Sigmoid colon (tissue), 4 donors: Measurements from ENCODE around the gene PRRT4.

Source experiments
- EP300 ChIP-seq, 4 donors: sonication (generic); formaldehyde crosslinking; IDR thresholded peaks; one replicate each; pipeline ENCODE4 v1.6.1; 2017; ENCODE audit warnings: antibody characterized with exemption in 4 of 4
- POLR2A ChIP-seq, 2 donors: fragments of 450-650 bp; IDR thresholded peaks; one replicate each; pipeline ENCODE4 v1.6.1; 2016; ENCODE audit warnings: antibody characterized with exemption in 2 of 2, mild to moderate bottlenecking in 2 of 2, moderate library complexity in 2 of 2
- POLR2AphosphoS5 ChIP-seq, 4 donors: sonication (generic); formaldehyde crosslinking; IDR thresholded peaks; one replicate each; pipeline ENCODE4 v1.6.1; 2017; ENCODE audit warnings: antibody characterized with exemption in 4 of 4
- TF ChIP-seq, protein P1 (sequence below), 4 experiments: fragments of 450-650 bp in 3 of 4; fragments of 200-600 bp in 1 of 4; IDR thresholded peaks; one replicate each; pipeline ENCODE4 v1.5.1; 2016 to 2019; ENCODE audit warnings: antibody characterized with exemption in 4 of 4, mild to moderate bottlenecking in 3 of 4, moderate library complexity in 2 of 4

DNA sequence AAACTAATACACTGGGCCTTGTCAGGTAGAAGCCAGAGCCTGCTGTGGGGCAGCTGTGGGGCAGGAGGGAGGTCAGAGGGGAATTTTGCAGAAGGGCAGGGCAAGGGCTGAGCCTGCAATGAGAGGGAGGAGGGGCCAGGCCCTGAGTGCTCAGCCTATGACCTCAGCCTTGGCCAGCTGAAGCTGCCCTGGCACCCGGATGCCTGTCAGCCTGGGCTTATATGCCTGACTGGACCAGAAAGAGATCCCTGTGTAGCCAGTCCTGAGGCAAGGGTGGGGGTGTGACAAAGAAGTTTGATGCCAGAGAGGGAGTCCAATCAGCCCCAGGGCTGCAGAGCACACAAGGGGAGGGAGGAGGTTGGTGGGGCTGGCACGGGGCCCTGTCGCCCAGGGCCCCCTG lies 22.3 kb upstream of the PRRT4 start:
- no peak for TF ChIP-seq POLR2A (IDR thresholded peaks at IDR 0.05)
- TF ChIP-seq, protein P1, sequence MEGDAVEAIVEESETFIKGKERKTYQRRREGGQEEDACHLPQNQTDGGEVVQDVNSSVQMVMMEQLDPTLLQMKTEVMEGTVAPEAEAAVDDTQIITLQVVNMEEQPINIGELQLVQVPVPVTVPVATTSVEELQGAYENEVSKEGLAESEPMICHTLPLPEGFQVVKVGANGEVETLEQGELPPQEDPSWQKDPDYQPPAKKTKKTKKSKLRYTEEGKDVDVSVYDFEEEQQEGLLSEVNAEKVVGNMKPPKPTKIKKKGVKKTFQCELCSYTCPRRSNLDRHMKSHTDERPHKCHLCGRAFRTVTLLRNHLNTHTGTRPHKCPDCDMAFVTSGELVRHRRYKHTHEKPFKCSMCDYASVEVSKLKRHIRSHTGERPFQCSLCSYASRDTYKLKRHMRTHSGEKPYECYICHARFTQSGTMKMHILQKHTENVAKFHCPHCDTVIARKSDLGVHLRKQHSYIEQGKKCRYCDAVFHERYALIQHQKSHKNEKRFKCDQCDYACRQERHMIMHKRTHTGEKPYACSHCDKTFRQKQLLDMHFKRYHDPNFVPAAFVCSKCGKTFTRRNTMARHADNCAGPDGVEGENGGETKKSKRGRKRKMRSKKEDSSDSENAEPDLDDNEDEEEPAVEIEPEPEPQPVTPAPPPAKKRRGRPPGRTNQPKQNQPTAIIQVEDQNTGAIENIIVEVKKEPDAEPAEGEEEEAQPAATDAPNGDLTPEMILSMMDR (IDR thresholded peaks at IDR 0.05), result no peak
- TF ChIP-seq POLR2AphosphoS5 (IDR thresholded peaks at IDR 0.05), result no peak
- TF ChIP-seq EP300 (IDR thresholded peaks at IDR 0.05), result no peak
